Activated T-cell treated with anti-CD3 and anti-CD28 coated beads for 1 hour (primary cell): ENCODE results near the gene SLC5A6.
"Not testable (repeated sequence)": the region's sequence is repeated elsewhere in the genome, so short reads cannot be mapped to it uniquely, and the experiment has no call there.

ENCODE experiments used
- DNase-seq: peaks from one replicate; pipeline ENCODE4 v3.0.0-alpha.2; 2020; ENCODE audit warnings: low read depth

The SLC5A6 gene

GRCh38 chr2:27205206-27205605 lies 6.9 kb downstream of the SLC5A6 start:
- no peak for DNase-seq

- no peak for DNase-seq
Observed at GRCh38 chr2:27204566-27204965, 7.5 kb downstream of the SLC5A6 start.

- DNase-seq: no peak
Observed at GRCh38 chr2:27203741-27204140, 8.3 kb downstream of the SLC5A6 start.

GRCh38 chr2:27202854-27203253 lies 9.2 kb downstream of the SLC5A6 start:
- DNase-seq: no peak

- DNase-seq: no peak
Observed at GRCh38 chr2:27201675-27202074, 10.4 kb downstream of the SLC5A6 start.

- no peak for DNase-seq
Observed at GRCh38 chr2:27199241-27199640, 12.8 kb downstream of the SLC5A6 start.

- DNase-seq: no peak
Observed at GRCh38 chr2:27198627-27199026, 13.4 kb downstream of the SLC5A6 start.

GRCh38 chr2:27198068-27198467 lies 14.0 kb downstream of the SLC5A6 start:
- DNase-seq: not testable (repeated sequence)

GRCh38 chr2:27195799-27196198 lies 16.3 kb downstream of the SLC5A6 start:
- DNase-seq: not testable (repeated sequence)

GRCh38 chr2:27194538-27195354 lies 17.3 kb downstream of the SLC5A6 start:
- no peak for DNase-seq

- DNase-seq: no peak
Observed at GRCh38 chr2:27191070-27191829, 20.8 kb downstream of the SLC5A6 start.

- DNase-seq: no peak
Observed at GRCh38 chr2:27189989-27190388, 22.1 kb downstream of the SLC5A6 start.

- no peak for DNase-seq
Observed at GRCh38 chr2:27186613-27187345, 25.3 kb downstream of the SLC5A6 start.

- no peak for DNase-seq
Observed at GRCh38 chr2:27185331-27186026, 26.6 kb downstream of the SLC5A6 start.

GRCh38 chr2:27184115-27184514 lies 28.0 kb downstream of the SLC5A6 start:
- DNase-seq: no peak

- no peak for DNase-seq
Observed at GRCh38 chr2:27182346-27182745, 29.7 kb downstream of the SLC5A6 start.

GRCh38 chr2:27179344-27180000 lies 32.6 kb downstream of the SLC5A6 start:
- DNase-seq: no peak

- no peak for DNase-seq
Observed at GRCh38 chr2:27178469-27178868, 33.6 kb downstream of the SLC5A6 start.

GRCh38 chr2:27177441-27178351 lies 34.4 kb downstream of the SLC5A6 start:
- no peak for DNase-seq

GRCh38 chr2:27175781-27176180 lies 36.3 kb downstream of the SLC5A6 start:
- DNase-seq: not testable (repeated sequence)
